Effector CD4-positive, alpha-beta T cell (primary cell): ENCODE data around the gene GRXCR1.

Source experiments
- DNase-seq: peaks from one replicate; pipeline ENCODE4 v3.0.0-alpha.2; 2020

GRXCR1 gene

DNA sequence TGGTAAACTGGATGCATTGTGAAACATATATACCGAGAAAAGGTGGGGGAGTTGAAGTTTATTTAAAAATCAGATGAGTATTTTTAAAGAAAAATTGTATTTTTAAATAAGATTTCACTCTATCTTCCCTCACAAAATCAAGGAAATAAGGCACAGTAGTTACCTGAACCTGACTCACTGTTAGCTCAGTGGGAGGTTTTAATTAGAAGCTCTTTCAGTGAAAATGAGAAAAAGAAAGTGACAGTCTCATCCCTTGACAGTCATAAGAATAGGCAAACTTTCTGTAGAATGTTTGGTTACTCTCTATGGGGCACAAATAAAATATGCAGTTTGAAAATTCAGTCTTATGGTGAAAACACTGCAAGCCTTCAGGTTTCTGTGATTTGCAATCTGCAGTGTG lies 49.7 kb downstream of the GRXCR1 start:
- DNase-seq = no peak

GRCh38 chr4:42945874-42946273 lies 53.4 kb downstream of the GRXCR1 start:
- no peak for DNase-seq

DNA sequence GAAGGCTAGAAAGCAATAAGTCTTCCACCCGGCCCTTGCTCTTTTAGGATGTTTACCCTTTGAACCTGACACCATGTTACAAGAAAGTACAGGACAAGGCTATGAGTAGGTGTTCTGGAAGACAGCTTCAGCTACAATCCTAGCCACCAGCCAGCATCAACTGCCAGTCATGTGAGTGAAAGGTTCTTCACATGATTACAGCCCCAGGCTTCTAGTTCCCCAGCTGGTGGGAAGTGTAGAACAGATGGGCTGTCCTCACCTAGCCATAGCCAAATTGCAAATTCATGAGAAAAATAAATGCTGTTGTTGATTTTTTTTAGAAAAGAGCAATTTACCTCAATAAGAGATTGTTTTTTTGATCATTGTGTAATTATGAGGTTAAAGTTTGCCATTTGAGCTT lies 60.8 kb downstream of the GRXCR1 start:
- DNase-seq = no peak

- no peak for DNase-seq
Measured at GRCh38 chr4:42954963-42955669, 62.6 kb downstream of the GRXCR1 start.

DNA sequence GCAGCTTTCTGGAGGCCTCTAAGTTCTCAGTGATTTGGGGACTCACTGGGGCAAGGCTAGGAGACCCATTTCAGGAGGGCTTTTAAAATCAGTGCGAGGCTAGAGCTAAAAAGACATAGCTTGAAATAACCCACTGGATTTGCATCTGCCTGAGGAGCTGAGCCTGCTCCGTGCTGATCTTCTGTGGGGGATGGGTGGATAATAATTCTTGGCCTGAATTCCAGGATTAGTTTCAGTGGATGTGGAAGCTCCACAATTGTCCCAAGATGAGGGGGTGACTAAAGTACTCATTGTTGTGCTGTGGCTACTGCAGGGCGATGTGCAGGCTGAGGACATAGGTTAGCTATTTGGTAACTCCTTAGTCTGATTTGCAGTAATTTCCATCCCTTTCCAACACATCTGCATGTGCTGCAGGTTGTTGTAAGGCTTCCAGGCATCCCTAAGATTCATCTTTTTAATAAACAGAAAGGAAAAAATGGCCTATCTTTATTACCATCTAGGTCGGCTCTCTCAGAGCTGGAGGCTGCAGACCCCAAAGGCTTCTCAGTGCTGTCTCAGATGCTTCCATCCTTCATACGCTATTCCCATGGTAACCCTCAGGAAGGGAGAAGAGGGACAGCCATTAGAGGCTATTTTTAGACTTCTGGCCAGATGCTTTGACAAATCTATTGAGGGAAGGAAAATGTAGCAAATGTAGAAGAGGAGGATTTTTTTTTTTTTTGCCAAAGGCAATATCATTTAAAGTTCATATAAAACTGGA lies 63.4 kb downstream of the GRXCR1 start:
- no peak for DNase-seq

- no peak for DNase-seq
Measured at GRCh38 chr4:42965326-42965725, 72.8 kb downstream of the GRXCR1 start.

DNA sequence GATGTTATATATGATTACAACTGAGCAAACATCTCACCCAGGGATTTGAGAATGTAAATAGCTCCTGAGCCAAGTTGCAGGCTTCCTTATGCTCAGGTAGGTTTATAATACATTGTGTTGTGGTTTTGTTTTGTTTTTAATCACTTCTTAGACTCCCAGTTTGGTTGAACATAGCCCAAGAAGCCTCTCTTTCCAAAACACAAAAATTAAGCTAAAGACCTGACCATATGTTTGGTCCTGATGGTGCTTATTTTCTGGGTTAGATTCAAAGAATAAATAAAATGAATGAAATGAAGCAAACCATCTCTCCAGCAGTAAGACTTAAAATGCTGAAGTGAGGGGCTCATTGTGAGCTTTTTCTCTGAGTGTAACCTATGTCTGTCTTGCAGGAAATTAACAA lies 93.5 kb downstream of the GRXCR1 start:
- no peak for DNase-seq

DNA sequence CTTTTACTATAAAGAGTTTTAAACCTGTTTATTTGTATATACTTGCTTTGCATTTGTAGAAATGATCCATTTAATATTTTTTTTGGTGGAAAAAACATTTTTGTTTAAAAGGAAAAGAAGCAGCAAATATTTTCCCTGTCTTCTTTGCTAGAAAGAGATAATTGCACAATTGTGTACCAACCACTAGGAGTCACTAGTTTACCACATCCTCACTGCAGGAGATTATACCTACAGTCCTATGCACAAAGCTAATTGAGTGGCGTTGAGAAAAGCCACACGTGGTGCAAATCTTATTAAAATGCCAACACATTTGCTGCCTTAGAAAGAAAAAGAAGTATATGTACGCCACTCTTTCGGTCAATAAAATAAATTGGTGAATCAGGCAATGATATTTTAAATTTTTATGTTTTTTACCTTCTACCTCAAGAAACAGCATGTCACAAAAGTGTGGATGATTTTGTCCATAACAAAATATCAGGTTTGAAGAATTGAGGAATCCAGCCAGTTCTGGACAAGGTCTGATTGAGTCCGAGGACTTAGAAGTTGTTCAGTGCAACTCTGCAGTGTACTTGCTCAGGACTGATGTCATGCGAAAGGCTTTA lies 102.9 kb downstream of the GRXCR1 start:
- DNase-seq = no peak

DNA sequence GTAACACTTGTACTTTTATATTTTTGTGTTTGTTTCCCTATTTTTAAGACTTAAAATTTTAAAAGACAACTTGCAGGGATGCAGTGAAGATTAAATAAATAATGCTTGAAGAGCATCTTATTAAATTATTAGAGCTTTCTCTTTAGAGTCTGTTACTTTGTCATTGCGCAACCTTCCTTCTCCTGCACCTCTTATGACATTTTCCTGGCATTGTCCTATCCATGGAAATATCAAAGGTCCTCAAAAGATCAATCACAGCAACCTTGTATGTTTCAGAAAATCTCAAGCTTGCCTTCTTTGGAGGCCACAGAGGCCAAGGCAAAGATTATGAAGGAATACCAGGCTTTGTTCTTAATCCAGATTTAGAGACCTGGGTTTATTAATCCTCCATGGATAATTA lies 116.3 kb downstream of the GRXCR1 start:
- no peak for DNase-seq

- DNase-seq = no peak
Measured at GRCh38 chr4:43014256-43014655, 121.7 kb downstream of the GRXCR1 start.

GRCh38 chr4:43041632-43042031 lies 149.1 kb downstream of the GRXCR1 start:
- no peak for DNase-seq

DNA sequence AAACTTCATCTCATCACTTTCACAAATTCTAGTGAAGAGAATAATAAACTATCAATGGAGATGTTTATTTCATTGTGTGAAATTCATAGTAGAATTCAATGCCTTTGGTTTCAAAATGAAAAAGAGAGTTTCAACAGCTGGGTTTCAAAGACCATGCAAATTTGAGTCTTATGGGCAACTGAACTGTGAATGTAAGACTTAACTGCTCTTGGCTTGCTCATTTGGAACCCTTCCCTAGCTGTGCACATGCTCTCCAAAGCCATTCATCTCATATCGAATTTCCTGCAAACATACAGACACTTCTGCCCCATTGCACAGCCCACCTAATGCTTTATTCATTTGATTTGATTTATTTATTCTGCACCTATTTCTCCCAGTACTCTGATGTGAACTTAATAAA lies 154.5 kb downstream of the GRXCR1 start:
- no peak for DNase-seq

GRCh38 chr4:43048570-43048969 lies 156.1 kb downstream of the GRXCR1 start:
- DNase-seq = no peak

DNA sequence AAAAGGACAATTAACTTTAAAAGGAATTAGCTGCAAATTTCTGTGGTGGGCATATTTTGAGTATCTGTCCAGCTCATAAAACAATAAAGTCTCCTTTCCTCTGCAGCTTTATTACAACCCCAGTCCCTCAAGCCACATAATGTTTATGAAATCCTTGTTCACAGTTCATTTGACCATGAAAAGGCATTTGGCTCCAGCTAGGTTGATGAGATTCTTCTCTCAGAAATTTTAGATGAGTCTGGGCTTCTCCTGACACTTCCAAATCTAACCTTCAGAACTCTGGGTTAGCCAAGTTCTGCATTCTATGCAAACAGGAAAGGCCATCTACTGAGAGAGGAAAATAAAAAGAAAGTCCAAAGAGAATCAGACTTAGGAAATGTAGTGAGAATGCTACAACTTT lies 156.8 kb downstream of the GRXCR1 start:
- DNase-seq = no peak

GRCh38 chr4:43066415-43066814 lies 173.9 kb downstream of the GRXCR1 start:
- DNase-seq = no peak

GRCh38 chr4:43071069-43071468 lies 178.6 kb downstream of the GRXCR1 start:
- DNase-seq = no peak
